ENCODE measurements around the gene ANO2. TPM values are rescaled to one million over a fixed set of nuclear protein-coding genes. Genes with fewer than 3 reads are reported as not detected.

ANO2 gene
- total and polyA plus RNA-seq, 2 experiments from 2014 or later, result 2.3 to 4.6 TPM

DNA sequence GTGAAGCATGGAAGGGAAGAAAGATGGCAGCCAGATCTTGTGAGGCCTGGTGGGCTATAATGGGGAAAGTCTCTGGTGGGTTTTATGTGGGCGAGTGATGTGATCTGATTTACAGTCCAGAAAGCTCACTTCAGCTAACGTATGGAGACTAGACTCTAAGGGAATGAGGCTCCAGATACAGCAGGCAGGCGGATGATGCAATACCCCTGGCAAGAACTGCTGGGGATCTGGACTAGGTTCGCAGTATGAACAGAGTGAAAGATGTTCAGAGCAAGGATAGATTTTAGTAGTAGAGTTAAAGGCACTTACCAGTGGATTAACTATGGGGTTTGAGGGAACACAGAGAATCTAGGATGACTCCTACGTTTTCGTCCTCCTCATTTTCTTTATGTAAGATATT is 253.1 kb downstream of the ANO2 start:
- H3K79me2 ChIP-seq (replicated peaks; ENCODE audit: insufficient read depth), result no peaks in the 10 kb centered on the region
- H3K36me3 ChIP-seq (ENCODE audit: insufficient read depth), result no peaks in the 10 kb centered on the region
- TF ChIP-seq JUNB (IDR thresholded peaks at IDR 0.05; ENCODE audit: unreplicated experiment), result no peak
- TF ChIP-seq STAT1 (IDR thresholded peaks at IDR 0.05; ENCODE audit: unreplicated experiment), result no peak
- TF ChIP-seq CREB1 (CRISPR knock-in tag; IDR thresholded peaks at IDR 0.05; ENCODE audit: low read depth), result no peak
- TF ChIP-seq ZNF114 (CRISPR knock-in tag; IDR thresholded peaks at IDR 0.05), result no peak
- TF ChIP-seq, protein P1, sequence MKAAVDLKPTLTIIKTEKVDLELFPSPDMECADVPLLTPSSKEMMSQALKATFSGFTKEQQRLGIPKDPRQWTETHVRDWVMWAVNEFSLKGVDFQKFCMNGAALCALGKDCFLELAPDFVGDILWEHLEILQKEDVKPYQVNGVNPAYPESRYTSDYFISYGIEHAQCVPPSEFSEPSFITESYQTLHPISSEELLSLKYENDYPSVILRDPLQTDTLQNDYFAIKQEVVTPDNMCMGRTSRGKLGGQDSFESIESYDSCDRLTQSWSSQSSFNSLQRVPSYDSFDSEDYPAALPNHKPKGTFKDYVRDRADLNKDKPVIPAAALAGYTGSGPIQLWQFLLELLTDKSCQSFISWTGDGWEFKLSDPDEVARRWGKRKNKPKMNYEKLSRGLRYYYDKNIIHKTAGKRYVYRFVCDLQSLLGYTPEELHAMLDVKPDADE (IDR thresholded peaks at IDR 0.05), result no peak
- TF ChIP-seq, protein P2, sequence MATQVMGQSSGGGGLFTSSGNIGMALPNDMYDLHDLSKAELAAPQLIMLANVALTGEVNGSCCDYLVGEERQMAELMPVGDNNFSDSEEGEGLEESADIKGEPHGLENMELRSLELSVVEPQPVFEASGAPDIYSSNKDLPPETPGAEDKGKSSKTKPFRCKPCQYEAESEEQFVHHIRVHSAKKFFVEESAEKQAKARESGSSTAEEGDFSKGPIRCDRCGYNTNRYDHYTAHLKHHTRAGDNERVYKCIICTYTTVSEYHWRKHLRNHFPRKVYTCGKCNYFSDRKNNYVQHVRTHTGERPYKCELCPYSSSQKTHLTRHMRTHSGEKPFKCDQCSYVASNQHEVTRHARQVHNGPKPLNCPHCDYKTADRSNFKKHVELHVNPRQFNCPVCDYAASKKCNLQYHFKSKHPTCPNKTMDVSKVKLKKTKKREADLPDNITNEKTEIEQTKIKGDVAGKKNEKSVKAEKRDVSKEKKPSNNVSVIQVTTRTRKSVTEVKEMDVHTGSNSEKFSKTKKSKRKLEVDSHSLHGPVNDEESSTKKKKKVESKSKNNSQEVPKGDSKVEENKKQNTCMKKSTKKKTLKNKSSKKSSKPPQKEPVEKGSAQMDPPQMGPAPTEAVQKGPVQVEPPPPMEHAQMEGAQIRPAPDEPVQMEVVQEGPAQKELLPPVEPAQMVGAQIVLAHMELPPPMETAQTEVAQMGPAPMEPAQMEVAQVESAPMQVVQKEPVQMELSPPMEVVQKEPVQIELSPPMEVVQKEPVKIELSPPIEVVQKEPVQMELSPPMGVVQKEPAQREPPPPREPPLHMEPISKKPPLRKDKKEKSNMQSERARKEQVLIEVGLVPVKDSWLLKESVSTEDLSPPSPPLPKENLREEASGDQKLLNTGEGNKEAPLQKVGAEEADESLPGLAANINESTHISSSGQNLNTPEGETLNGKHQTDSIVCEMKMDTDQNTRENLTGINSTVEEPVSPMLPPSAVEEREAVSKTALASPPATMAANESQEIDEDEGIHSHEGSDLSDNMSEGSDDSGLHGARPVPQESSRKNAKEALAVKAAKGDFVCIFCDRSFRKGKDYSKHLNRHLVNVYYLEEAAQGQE (IDR thresholded peaks at IDR 0.05; ENCODE audit: unreplicated experiment), result no peak
- no peak for TF ChIP-seq NANOG (IDR thresholded peaks at IDR 0.05; ENCODE audit: borderline replicate concordance)
- no peak for TF ChIP-seq POLR2AphosphoS5 (IDR thresholded peaks at IDR 0.05; ENCODE audit: low read depth)
- TF ChIP-seq, protein P3, sequence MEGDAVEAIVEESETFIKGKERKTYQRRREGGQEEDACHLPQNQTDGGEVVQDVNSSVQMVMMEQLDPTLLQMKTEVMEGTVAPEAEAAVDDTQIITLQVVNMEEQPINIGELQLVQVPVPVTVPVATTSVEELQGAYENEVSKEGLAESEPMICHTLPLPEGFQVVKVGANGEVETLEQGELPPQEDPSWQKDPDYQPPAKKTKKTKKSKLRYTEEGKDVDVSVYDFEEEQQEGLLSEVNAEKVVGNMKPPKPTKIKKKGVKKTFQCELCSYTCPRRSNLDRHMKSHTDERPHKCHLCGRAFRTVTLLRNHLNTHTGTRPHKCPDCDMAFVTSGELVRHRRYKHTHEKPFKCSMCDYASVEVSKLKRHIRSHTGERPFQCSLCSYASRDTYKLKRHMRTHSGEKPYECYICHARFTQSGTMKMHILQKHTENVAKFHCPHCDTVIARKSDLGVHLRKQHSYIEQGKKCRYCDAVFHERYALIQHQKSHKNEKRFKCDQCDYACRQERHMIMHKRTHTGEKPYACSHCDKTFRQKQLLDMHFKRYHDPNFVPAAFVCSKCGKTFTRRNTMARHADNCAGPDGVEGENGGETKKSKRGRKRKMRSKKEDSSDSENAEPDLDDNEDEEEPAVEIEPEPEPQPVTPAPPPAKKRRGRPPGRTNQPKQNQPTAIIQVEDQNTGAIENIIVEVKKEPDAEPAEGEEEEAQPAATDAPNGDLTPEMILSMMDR (conservative IDR thresholded peaks at IDR 0.05; ENCODE audit: low read depth in 2 of 2), result no peak
- no peak for TF ChIP-seq ZNF331 (CRISPR knock-in tag; IDR thresholded peaks at IDR 0.05; ENCODE audit: low read depth)
- TF ChIP-seq EZH2phosphoT487 (IDR thresholded peaks at IDR 0.05; ENCODE audit: unreplicated experiment), result no peak
- TF ChIP-seq, protein P4, sequence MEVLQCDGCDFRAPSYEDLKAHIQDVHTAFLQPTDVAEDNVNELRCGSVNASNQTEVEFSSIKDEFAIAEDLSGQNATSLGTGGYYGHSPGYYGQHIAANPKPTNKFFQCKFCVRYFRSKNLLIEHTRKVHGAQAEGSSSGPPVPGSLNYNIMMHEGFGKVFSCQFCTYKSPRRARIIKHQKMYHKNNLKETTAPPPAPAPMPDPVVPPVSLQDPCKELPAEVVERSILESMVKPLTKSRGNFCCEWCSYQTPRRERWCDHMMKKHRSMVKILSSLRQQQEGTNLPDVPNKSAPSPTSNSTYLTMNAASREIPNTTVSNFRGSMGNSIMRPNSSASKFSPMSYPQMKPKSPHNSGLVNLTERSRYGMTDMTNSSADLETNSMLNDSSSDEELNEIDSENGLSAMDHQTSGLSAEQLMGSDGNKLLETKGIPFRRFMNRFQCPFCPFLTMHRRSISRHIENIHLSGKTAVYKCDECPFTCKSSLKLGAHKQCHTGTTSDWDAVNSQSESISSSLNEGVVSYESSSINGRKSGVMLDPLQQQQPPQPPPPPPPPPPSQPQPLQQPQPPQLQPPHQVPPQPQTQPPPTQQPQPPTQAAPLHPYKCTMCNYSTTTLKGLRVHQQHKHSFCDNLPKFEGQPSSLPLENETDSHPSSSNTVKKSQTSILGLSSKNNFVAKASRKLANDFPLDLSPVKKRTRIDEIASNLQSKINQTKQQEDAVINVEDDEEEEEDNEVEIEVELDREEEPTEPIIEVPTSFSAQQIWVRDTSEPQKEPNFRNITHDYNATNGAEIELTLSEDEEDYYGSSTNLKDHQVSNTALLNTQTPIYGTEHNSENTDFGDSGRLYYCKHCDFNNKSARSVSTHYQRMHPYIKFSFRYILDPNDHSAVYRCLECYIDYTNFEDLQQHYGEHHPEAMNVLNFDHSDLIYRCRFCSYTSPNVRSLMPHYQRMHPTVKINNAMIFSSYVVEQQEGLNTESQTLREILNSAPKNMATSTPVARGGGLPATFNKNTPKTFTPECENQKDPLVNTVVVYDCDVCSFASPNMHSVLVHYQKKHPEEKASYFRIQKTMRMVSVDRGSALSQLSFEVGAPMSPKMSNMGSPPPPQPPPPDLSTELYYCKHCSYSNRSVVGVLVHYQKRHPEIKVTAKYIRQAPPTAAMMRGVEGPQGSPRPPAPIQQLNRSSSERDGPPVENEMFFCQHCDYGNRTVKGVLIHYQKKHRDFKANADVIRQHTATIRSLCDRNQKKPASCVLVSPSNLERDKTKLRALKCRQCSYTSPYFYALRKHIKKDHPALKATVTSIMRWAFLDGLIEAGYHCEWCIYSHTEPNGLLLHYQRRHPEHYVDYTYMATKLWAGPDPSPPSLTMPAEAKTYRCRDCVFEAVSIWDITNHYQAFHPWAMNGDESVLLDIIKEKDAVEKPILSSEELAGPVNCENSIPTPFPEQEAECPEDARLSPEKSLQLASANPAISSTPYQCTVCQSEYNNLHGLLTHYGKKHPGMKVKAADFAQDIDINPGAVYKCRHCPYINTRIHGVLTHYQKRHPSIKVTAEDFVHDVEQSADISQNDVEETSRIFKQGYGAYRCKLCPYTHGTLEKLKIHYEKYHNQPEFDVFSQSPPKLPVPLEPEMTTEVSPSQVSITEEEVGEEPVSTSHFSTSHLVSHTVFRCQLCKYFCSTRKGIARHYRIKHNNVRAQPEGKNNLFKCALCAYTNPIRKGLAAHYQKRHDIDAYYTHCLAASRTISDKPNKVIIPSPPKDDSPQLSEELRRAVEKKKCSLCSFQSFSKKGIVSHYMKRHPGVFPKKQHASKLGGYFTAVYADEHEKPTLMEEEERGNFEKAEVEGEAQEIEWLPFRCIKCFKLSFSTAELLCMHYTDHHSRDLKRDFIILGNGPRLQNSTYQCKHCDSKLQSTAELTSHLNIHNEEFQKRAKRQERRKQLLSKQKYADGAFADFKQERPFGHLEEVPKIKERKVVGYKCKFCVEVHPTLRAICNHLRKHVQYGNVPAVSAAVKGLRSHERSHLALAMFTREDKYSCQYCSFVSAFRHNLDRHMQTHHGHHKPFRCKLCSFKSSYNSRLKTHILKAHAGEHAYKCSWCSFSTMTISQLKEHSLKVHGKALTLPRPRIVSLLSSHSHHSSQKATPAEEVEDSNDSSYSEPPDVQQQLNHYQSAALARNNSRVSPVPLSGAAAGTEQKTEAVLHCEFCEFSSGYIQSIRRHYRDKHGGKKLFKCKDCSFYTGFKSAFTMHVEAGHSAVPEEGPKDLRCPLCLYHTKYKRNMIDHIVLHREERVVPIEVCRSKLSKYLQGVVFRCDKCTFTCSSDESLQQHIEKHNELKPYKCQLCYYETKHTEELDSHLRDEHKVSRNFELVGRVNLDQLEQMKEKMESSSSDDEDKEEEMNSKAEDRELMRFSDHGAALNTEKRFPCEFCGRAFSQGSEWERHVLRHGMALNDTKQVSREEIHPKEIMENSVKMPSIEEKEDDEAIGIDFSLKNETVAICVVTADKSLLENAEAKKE (CRISPR knock-in tag; IDR thresholded peaks at IDR 0.05), result no peak
- no peak for TF ChIP-seq EZH2 (IDR thresholded peaks at IDR 0.05; ENCODE audit: low read depth, unreplicated experiment)
- Mint-ChIP-seq H3K9me3 (peaks cover 37% of the 10 kb centered on the region), H3K4me1 (no peaks in the 10 kb centered on the region; the same call in 2 of the 3 replicates), H3K27me3 (ENCODE audit: insufficient read depth, low read depth, poor library complexity) (peaks cover 5% of the 10 kb centered on the region), H3K27ac (no peak overlapping the region), H3K4me3 (no peak overlapping the region), H3K36me3 (ENCODE audit: low read depth) (peaks cover 30% of the 10 kb centered on the region)
- DNase-seq (ENCODE audit: low spot score), result no peak
- no peak overlapping the region for H3K4me2 ChIP-seq
- H3K9me2 ChIP-seq (ENCODE audit: insufficient read depth), result no peaks in the 10 kb centered on the region
- H2AFZ ChIP-seq, result no peak overlapping the region
- H3K27me3 ChIP-seq (ENCODE audit: insufficient read depth), result no peaks in the 10 kb centered on the region
- H4K20me1 ChIP-seq (replicated peaks; ENCODE audit: insufficient read depth), result no peaks in the 10 kb centered on the region
- no peaks in the 10 kb centered on the region for H3K4me1 ChIP-seq (ENCODE audit: insufficient read depth)
- no peak overlapping the region for H3K27ac ChIP-seq (ENCODE audit: low read depth)
- no peak overlapping the region for H3K4me3 ChIP-seq
- H3F3A ChIP-seq (replicated peaks; ENCODE audit: low read depth), result no peaks in the 10 kb centered on the region
- ATAC-seq, result no peak

Measured in GM23338 (cell line).